ENCODE measurements around the gene IL24. TPM values are rescaled to one million over a fixed set of nuclear protein-coding genes. Genes with fewer than 3 reads are reported as not detected.

IL24 gene, protein sequence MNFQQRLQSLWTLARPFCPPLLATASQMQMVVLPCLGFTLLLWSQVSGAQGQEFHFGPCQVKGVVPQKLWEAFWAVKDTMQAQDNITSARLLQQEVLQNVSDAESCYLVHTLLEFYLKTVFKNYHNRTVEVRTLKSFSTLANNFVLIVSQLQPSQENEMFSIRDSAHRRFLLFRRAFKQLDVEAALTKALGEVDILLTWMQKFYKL
- not detected in 2 replicates for total RNA-seq

DNA sequence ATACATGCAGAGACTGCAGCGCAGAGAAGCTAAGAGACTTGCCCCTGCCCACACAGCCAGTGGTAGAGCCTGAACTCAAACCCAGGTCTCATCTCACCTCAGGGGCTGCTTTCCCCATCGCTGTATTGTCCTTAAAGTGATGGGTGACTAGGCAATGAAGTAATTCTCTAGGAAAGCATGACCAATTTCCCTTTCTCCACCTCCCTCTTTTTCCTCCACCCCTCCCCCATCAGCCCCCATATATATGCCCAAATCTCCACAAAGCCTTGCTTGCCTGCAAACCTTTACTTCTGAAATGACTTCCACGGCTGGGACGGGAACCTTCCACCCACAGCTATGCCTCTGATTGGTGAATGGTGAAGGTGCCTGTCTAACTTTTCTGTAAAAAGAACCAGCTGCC is at the start of gene IL24:
Gene IL24 (plus strand): TSS at position 269 of the 400 bp plus-strand sequence. CDS start 390 bp downstream, outside the sequence.

DNA sequence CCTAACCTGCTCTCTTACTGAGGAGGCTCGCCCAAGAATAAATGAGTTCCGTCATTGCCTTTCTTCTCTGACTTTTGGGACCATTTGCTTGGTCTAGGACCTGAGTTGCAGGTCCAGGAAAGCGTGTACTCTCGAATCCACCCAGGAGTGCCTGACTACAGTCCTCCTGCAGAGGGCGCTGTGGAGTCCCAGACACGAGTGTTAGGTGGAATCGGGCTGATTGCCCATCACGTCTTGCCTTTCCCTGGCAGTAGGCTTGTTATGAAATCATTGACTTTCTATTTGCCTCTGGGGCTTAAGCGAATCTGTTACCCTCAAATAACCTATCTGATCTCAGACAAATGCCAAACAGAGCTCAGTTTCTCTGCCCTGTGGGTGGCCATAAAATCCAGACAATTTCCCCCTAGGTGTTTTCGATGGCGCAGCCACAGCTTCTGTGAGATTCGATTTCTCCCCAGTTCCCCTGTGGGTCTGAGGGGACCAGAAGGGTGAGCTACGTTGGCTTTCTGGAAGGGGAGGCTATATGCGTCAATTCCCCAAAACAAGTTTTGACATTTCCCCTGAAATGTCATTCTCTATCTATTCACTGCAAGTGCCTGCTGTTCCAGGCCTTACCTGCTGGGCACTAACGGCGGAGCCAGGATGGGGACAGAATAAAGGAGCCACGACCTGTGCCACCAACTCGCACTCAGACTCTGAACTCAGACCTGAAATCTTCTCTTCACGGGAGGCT is 32.1 kb upstream of the IL24 start, which contains the start of gene IL20:
Gene IL20 (plus strand): TSS at position 685 of the 733 bp plus-strand sequence. CDS start 230 bp downstream, outside the sequence.

DNA sequence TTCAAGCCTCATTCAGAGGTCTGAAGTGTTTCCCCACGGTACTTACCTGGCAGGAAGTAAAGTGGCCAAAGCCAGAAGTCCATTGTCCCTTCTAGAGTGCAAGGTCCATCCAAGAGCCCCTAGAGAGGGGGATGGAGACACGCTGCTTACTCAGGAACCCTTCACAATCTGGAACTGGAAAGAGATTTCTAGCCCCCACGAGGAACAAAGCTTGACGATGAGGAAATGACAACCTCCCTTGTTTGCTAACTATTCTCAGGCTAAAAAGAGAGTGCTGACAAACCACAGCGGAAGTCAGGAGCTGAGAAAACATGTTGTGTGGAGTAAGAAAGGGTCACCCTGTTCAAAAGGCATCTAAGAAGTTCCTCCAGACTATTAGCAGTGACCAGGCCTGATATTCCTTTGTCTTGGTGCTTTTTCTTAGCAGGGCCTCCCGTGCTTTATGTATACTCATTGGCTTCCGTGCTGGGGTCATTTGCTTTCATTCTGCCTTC is 24.6 kb downstream of the IL24 start, which contains the start of gene FCMR:
Gene FCMR (minus strand): TSS at position 170 of the 494 bp plus-strand sequence. CDS start 87 bp downstream, at position 83.

DNA sequence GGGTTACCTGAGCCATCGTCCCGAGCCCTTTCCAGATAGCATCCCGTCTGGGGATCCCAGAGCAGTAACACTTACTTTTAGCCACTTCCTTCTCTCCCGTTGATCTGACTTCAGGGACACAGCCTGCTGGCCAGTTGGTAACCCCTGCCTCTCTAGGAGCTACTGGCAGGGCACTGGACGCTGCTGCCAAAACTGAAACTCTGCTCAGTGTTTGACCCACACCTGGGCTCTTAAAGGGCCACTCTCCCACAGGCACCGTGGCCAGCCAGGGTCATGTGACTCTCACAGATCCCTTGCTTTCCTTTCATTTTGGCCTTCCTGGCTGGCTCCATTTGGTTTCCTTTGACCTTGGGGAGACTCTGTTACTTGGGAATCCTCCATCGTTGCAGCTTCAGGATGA is 49.0 kb downstream of the IL24 start, which contains the start of gene PIGR:
Gene PIGR (minus strand): TSS at position 206 of the 400 bp plus-strand sequence. CDS start 5,935 bp downstream, outside the sequence.

Other genes with a start within 250 kb of the IL24 start
- gene MAPKAPK2, start 212.5 kb upstream of the IL24 start, total RNA-seq: 32.1 and 52.4 TPM in 2 replicates
- gene IL19, start 126.7 kb upstream of the IL24 start, total RNA-seq: not detected in 2 replicates
- not detected in 2 replicates for gene IL10, start 124.9 kb upstream of the IL24 start, total RNA-seq
- not detected in 2 replicates for gene IL20, start 31.8 kb upstream of the IL24 start, total RNA-seq
- not detected in 2 replicates for gene FCMR, start 24.5 kb downstream of the IL24 start, total RNA-seq
- not detected in 2 replicates for gene PIGR, start 49.0 kb downstream of the IL24 start, total RNA-seq
- gene FCAMR, start 73.0 kb downstream of the IL24 start, total RNA-seq: not detected in 2 replicates
- gene C1orf116, start 135.3 kb downstream of the IL24 start, total RNA-seq: 0.05 TPM in 1 of 2 replicates, not detected in the other
- gene YOD1, start 153.8 kb downstream of the IL24 start, total RNA-seq: 8.6 and 11.8 TPM in 2 replicates
- 6.7 and 9.8 TPM in 2 replicates for gene PFKFB2, start 155.8 kb downstream of the IL24 start, total RNA-seq
- not detected in 2 replicates for gene C4BPB, start 191.4 kb downstream of the IL24 start, total RNA-seq
- gene C4BPA, start 206.8 kb downstream of the IL24 start, total RNA-seq: not detected in 2 replicates